Measurements from ENCODE around the gene RARS2.

- TF ChIP-seq POLR2A (IDR thresholded peaks at IDR 0.05; ENCODE audit: control extremely low read depth in 1 of 2, low read depth in 2 of 2, low read length in 2 of 2), result no peak
- TF ChIP-seq JUN (IDR thresholded peaks at IDR 0.05; ENCODE audit: low read depth, low read length), result no peak
- no peak for TF ChIP-seq MAFK (IDR thresholded peaks at IDR 0.05; ENCODE audit: low read depth, low read length)
- TF ChIP-seq CTCF (IDR thresholded peaks at IDR 0.05; ENCODE audit: control extremely low read depth in 1 of 3, insufficient read depth in 1 of 3, low read depth in 1 of 3, low read length in 3 of 3), result no peak
- no peak for TF ChIP-seq POLR2AphosphoS5 (IDR thresholded peaks at IDR 0.05; ENCODE audit: low read depth, low read length)
- TF ChIP-seq USF2 (IDR thresholded peaks at IDR 0.05; ENCODE audit: low read length), result no peak
- no peak for TF ChIP-seq JUND (IDR thresholded peaks at IDR 0.05; ENCODE audit: low read length)
- TF ChIP-seq YY1 (IDR thresholded peaks at IDR 0.05; ENCODE audit: low read depth, low read length), result no peak
- no peak for TF ChIP-seq EGR1 (IDR thresholded peaks at IDR 0.05; ENCODE audit: borderline replicate concordance, low read depth, low read length)
- TF ChIP-seq KDM1A (IDR thresholded peaks at IDR 0.05; ENCODE audit: borderline replicate concordance, low read length), result no peak
- TF ChIP-seq EZH2 (IDR thresholded peaks at IDR 0.05; ENCODE audit: low read depth, low read length, severe bottlenecking), result no peak
These were observed 31.3 kb downstream of the RARS2 start for GRCh38 chr6:87558446-87558845.

Data from H1 (cell line).